Measurements from ENCODE around the gene RAG2. TPM values are rescaled to one million over a fixed set of nuclear protein-coding genes. Genes with fewer than 3 reads are reported as not detected.

Gene RAG2
- total RNA-seq (2021; ENCODE audit: unreplicated experiment) (0.10 TPM), Bru-seq, nascent RNA (percentile 18 among the genes with signal in this experiment), BruChase-seq, experiment 1, labeled RNA remaining after a 2-hour chase (percentile 23 among the genes with signal in this experiment), BruChase-seq, experiment 2, labeled RNA remaining after a 6-hour chase (percentile 19 among the genes with signal in this experiment)
- not detected for polyA plus RNA-seq (2012; ENCODE audit: insufficient read length)
- long read RNA-seq, partial matches to known transcripts, result 0 of 2 reads
- long read RNA-seq, other reads (novel, unspliced or antisense), result 2 of 2 reads

- no peak within 1 kb of the TSS; a peak in 1 of 4 replicates for H3K4me3 ChIP-seq (ENCODE audit: low read depth in 2 of 2, low read length in 2 of 2)
- H3K4me1 ChIP-seq (ENCODE audit: control insufficient read depth, insufficient read depth, low read length), result no peaks in the 10 kb centered on the region; the same call in 1 of the 2 replicates
- H3K27me3 ChIP-seq (ENCODE audit: control insufficient read depth, insufficient read depth, low read length), result no peaks in the 10 kb centered on the region
- DNase-seq (ENCODE audit: low read depth, low spot score), result no peak
- no peaks in the 10 kb centered on the region for H3K9me3 ChIP-seq (ENCODE audit: control insufficient read depth, insufficient read depth, low read depth, low read length)
- BruUV-seq (replicated peaks), result no TSS peak
- no peak for ATAC-seq
- in situ Hi-C loops (cut with HindIII; ENCODE audit: low pct_unique_long_range_greater_than_20kb, low sequenced_read_pairs), result no loop called here
- POLR2A ChIA-PET, result no interaction called here
- no peaks in the 10 kb centered on the region; the same call in 1 of the 2 replicates for H3K36me3 ChIP-seq (ENCODE audit: control insufficient read depth, insufficient read depth, low read length)
- H3K27ac ChIP-seq (ENCODE audit: low read length), result peak within 1 kb of the TSS; percentile 52; the same call in 1 of the 2 replicates
- intact Hi-C loops (cut with micrococcal nuclease; ENCODE audit: unreplicated experiment), result no loop called here
- CTCF ChIA-PET, result no interaction called here
- no peak for TF ChIP-seq CTCF (IDR thresholded peaks at IDR 0.05)
- TF ChIP-seq REST (IDR thresholded peaks at IDR 0.05; ENCODE audit: insufficient read depth in 1 of 2, low read depth in 2 of 2, low read length in 1 of 2), result no peak
- no peak for TF ChIP-seq TCF7L2 (IDR thresholded peaks at IDR 0.05; ENCODE audit: low read depth, low read length)
- no peak for TF ChIP-seq POLR2AphosphoS5 (IDR thresholded peaks at IDR 0.05; ENCODE audit: low read depth, low read length)
- no peak for TF ChIP-seq SIN3A (IDR thresholded peaks at IDR 0.05; ENCODE audit: borderline replicate concordance, insufficient read depth, low read depth, low read length)
Measured at GRCh38 chr11:36598051-36598450, at the start of gene RAG2. Gene RAG2 (minus strand): TSS chr11:36598236. CDS start chr11:36594168, 4,068 bp downstream.

- H3K4me3 ChIP-seq (ENCODE audit: low read depth in 2 of 2, low read length in 2 of 2), result no peak overlapping the region
- no peaks in the 10 kb centered on the region for H3K9me3 ChIP-seq (ENCODE audit: control insufficient read depth, insufficient read depth, low read depth, low read length)
- no peak for ATAC-seq
- no TSS peak for BruUV-seq (replicated peaks)
- ChIA-PET POLR2A (no interaction called here), CTCF (no interaction called here)
- H3K36me3 ChIP-seq (ENCODE audit: control insufficient read depth, insufficient read depth, low read length), result no peaks in the 10 kb centered on the region
- TF ChIP-seq TCF7L2 (IDR thresholded peaks at IDR 0.05; ENCODE audit: low read depth, low read length) (0 out of 2 replicates have a peak, but pooled peaks have one; percentile 36), POLR2AphosphoS5 (IDR thresholded peaks at IDR 0.05; ENCODE audit: low read depth, low read length) (no peak)
- in situ Hi-C loops (cut with HindIII; ENCODE audit: low pct_unique_long_range_greater_than_20kb, low sequenced_read_pairs), result no loop called here
- no peak overlapping the region for H3K27ac ChIP-seq (ENCODE audit: low read length)
- H3K27me3 ChIP-seq (ENCODE audit: control insufficient read depth, insufficient read depth, low read length), result no peaks in the 10 kb centered on the region
- no peak for DNase-seq (ENCODE audit: low read depth, low spot score)
- intact Hi-C loops (cut with micrococcal nuclease; ENCODE audit: unreplicated experiment), result no loop called here
- no peaks in the 10 kb centered on the region for H3K4me1 ChIP-seq (ENCODE audit: control insufficient read depth, insufficient read depth, low read length)
Measured at GRCh38 chr11:36638556-36638955, 40.5 kb upstream of the RAG2 start.
